ENCODE measurements around the gene PSAPL1. TPM values are rescaled to one million over a fixed set of nuclear protein-coding genes. Genes with fewer than 3 reads are reported as not detected.

Gene PSAPL1
- total RNA-seq, 1 donor, result not detected

DNA sequence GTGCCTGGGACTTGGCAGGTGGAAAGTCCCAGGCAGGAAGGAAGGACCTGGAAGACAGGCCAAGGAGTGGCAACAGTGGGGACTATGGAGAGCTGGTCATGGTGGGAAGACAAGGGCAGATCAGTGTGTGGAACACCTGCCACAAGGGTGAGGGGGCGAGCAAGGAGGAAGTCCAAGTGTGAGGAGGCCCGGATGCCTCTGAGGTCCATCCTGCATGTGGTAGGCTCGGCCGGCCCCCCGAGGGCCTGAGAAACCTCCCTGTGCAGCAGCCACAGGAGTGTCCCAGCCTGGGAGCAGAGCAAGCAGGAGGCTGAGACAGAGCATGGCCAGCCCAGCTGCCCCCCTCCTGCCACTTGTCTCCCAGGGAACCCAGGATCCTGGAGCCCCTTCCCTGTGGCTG, 40.5 kb upstream of the PSAPL1 start:
- H3K4me3 ChIP-seq (ENCODE audit: low read depth, low read length), result no peak overlapping the region
- DNase-seq (ENCODE audit: low read depth), result no peak
- no peak for TF ChIP-seq CTCF (IDR thresholded peaks at IDR 0.05; ENCODE audit: insufficient read depth, low read length)

- H3K4me3 ChIP-seq (ENCODE audit: low read depth, low read length), result no peak overlapping the region
- no peak for TF ChIP-seq CTCF (IDR thresholded peaks at IDR 0.05; ENCODE audit: insufficient read depth, low read length)
- DNase-seq (ENCODE audit: low read depth), result no peak
Observed at GRCh38 chr4:7474320-7474719, 39.6 kb upstream of the PSAPL1 start.

GRCh38 chr4:7473081-7473480, 38.4 kb upstream of the PSAPL1 start:
- no peak overlapping the region for H3K4me3 ChIP-seq (ENCODE audit: low read depth, low read length)
- no peak for TF ChIP-seq CTCF (IDR thresholded peaks at IDR 0.05; ENCODE audit: insufficient read depth, low read length)
- DNase-seq (ENCODE audit: low read depth), result no peak

GRCh38 chr4:7472442-7473013, 37.8 kb upstream of the PSAPL1 start:
- DNase-seq (ENCODE audit: low read depth), result no peak
- no peak for TF ChIP-seq CTCF (IDR thresholded peaks at IDR 0.05; ENCODE audit: insufficient read depth, low read length)
- no peak overlapping the region for H3K4me3 ChIP-seq (ENCODE audit: low read depth, low read length)

GRCh38 chr4:7470522-7471128, 35.9 kb upstream of the PSAPL1 start:
- H3K4me3 ChIP-seq (ENCODE audit: low read depth, low read length), result no peak overlapping the region
- no peak for DNase-seq (ENCODE audit: low read depth)
- no peak for TF ChIP-seq CTCF (IDR thresholded peaks at IDR 0.05; ENCODE audit: insufficient read depth, low read length)

- no peak for DNase-seq (ENCODE audit: low read depth)
- H3K4me3 ChIP-seq (ENCODE audit: low read depth, low read length), result no peak overlapping the region
- no peak for TF ChIP-seq CTCF (IDR thresholded peaks at IDR 0.05; ENCODE audit: insufficient read depth, low read length)
Observed at GRCh38 chr4:7470111-7470510, 35.4 kb upstream of the PSAPL1 start.

GRCh38 chr4:7469023-7469422, 34.3 kb upstream of the PSAPL1 start:
- no peak for TF ChIP-seq CTCF (IDR thresholded peaks at IDR 0.05; ENCODE audit: insufficient read depth, low read length)
- no peak for DNase-seq (ENCODE audit: low read depth)
- H3K4me3 ChIP-seq (ENCODE audit: low read depth, low read length), result no peak overlapping the region
